ENCODE measurements around the gene MAD2L1BP. TPM values are rescaled to one million over a fixed set of nuclear protein-coding genes. Genes with fewer than 3 reads are reported as not detected.

Gene MAD2L1BP
- total RNA-seq, 3 donors from 2014 or later (not counting 1 experiment from before 2014, with no cell fraction given), result 29.9 to 43.3 (median 38.3) TPM

GRCh38 chr6:43679057-43679456 lies 43.4 kb downstream of the MAD2L1BP start:
- TF ChIP-seq, protein P1, sequence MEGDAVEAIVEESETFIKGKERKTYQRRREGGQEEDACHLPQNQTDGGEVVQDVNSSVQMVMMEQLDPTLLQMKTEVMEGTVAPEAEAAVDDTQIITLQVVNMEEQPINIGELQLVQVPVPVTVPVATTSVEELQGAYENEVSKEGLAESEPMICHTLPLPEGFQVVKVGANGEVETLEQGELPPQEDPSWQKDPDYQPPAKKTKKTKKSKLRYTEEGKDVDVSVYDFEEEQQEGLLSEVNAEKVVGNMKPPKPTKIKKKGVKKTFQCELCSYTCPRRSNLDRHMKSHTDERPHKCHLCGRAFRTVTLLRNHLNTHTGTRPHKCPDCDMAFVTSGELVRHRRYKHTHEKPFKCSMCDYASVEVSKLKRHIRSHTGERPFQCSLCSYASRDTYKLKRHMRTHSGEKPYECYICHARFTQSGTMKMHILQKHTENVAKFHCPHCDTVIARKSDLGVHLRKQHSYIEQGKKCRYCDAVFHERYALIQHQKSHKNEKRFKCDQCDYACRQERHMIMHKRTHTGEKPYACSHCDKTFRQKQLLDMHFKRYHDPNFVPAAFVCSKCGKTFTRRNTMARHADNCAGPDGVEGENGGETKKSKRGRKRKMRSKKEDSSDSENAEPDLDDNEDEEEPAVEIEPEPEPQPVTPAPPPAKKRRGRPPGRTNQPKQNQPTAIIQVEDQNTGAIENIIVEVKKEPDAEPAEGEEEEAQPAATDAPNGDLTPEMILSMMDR (IDR thresholded peaks at IDR 0.05), result no peak
- Histone ChIP-seq H3K27me3 (ENCODE audit: control insufficient read depth, insufficient read depth, low read length) (no peaks in the 10 kb centered on the region), H3K4me1 (ENCODE audit: control insufficient read depth, insufficient read depth, low read length) (no peaks in the 10 kb centered on the region), H3K27ac (ENCODE audit: low read length) (no peak overlapping the region), H3K4me3 (ENCODE audit: low read length) (no peak overlapping the region), H3K9me3 (ENCODE audit: control insufficient read depth, insufficient read depth, low read length) (no peaks in the 10 kb centered on the region), H3K36me3 (ENCODE audit: control insufficient read depth, insufficient read depth, low read length) (peaks cover 74% of the 10 kb centered on the region)
- intact Hi-C loops (cut with micrococcal nuclease), result no loop called here
- Mint-ChIP-seq H3K4me1 (peaks cover 12 to 15% of the 10 kb centered on the region in 2 donors), H3K4me3 (no peak overlapping the region), H3K9me3 (no peaks in the 10 kb centered on the region), H3K36me3 (no peaks in the 10 kb centered on the region), H3K27ac (no peak overlapping the region), H3K27me3 (ENCODE audit: low read depth in 2 of 2) (no peaks in the 10 kb centered on the region)
- DNase-seq, result no peak
- 94% methylated on average over 6 of the region's 6 CpGs for whole genome bisulfite sequencing (ENCODE audit: insufficient coverage)
- ATAC-seq, result no peak

DNA sequence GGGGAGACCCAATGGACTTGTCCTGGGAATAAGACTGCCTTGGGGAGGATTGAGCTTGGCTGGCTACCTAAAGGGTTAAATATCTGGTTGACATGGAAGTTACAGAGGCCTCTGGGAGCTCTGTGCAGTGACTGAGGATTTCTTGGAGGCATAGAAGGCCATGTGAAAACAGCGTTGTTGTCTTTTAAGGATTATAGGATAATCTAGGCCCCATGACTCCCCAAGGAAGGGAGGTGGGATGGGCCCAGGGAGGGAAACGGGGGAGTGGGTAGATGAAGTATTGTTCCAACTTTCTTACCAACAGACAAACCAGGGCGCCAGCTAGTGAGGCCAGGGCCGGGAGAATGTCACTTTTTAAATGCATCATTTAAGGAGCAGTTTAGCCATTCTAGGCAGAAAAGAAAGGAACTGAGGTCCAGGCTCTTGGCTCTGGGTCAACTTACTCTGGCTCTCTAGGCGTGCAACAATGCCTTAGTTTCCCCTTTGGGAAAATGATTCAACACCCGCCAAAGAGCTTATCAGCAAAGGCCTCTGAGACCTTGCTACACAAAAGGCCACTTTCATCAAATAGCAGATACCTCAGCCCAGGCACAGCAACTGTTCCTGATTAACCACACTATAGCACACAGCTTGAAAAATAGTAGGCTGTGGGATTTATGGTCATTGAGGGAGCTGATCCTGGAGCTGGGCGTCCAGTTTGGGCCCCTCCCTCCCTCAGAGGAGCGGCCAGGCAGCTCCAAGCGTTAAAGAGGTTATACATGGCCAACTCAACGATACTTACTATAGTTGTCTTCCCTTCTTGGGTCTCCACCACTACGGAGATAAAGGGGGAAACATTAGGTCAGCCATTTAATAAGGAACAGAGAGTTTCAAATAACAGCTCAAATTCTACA lies 44.9 kb downstream of the MAD2L1BP start:
- Mint-ChIP-seq H3K27ac (no peak overlapping the region), H3K27me3 (ENCODE audit: low read depth in 2 of 2) (no peaks in the 10 kb centered on the region), H3K4me3 (no peak overlapping the region), H3K9me3 (no peaks in the 10 kb centered on the region), H3K4me1 (peaks cover 13 to 30% of the 10 kb centered on the region in 2 donors), H3K36me3 (no peaks in the 10 kb centered on the region)
- TF ChIP-seq, protein P1 (IDR thresholded peaks at IDR 0.05), result no peak
- intact Hi-C loops (cut with micrococcal nuclease), result no loop called here
- H3K4me1 ChIP-seq (ENCODE audit: control insufficient read depth, insufficient read depth, low read length), result no peaks in the 10 kb centered on the region
- H3K9me3 ChIP-seq (ENCODE audit: control insufficient read depth, insufficient read depth, low read length), result no peaks in the 10 kb centered on the region
- H3K27ac ChIP-seq (ENCODE audit: low read length), result no peak overlapping the region
- H3K4me3 ChIP-seq (ENCODE audit: low read length), result no peak overlapping the region
- DNase-seq (no peak), ATAC-seq (no peak)
- H3K36me3 ChIP-seq (ENCODE audit: control insufficient read depth, insufficient read depth, low read length), result peaks cover 59% of the 10 kb centered on the region
- H3K27me3 ChIP-seq (ENCODE audit: control insufficient read depth, insufficient read depth, low read length), result no peaks in the 10 kb centered on the region
- 97% methylated on average over 10 of the region's 11 CpGs for WGBS (ENCODE audit: insufficient coverage)

DNA sequence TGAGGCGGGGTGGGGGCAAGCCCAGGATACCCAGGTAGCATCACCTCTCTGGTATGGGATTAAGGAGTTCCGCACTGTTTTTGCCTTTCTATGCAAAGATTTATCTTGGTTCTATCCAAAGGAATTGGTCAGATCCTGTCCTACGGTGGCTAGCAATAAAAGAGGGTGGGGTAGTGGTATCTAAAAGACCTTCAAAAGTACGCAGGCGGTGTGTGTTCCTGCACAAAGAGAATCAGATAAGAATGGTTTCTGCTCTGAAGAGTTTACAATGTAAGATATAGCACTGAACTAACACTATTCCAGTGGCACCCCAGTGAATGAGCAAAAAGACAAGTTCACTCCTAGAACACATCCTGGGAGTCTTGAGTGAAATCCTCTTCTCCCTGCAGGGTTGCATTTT lies 45.7 kb downstream of the MAD2L1BP start:
- DNase-seq (no peak), ATAC-seq (no peak)
- TF ChIP-seq, protein P1 (IDR thresholded peaks at IDR 0.05), result no peak
- intact Hi-C loops (cut with micrococcal nuclease), result no loop called here
- Mint-ChIP-seq H3K4me3 (no peak overlapping the region), H3K36me3 (no peaks in the 10 kb centered on the region), H3K27me3 (ENCODE audit: low read depth in 2 of 2) (no peaks in the 10 kb centered on the region), H3K4me1 (peaks cover 17 to 34% of the 10 kb centered on the region in 2 donors), H3K9me3 (no peaks in the 10 kb centered on the region), H3K27ac (no peak overlapping the region)
- WGBS (ENCODE audit: insufficient coverage), result 95% methylated on average over 5 of the region's 5 CpGs
- Histone ChIP-seq H3K36me3 (ENCODE audit: control insufficient read depth, insufficient read depth, low read length) (peaks cover 54% of the 10 kb centered on the region), H3K4me3 (ENCODE audit: low read length) (no peak overlapping the region), H3K9me3 (ENCODE audit: control insufficient read depth, insufficient read depth, low read length) (no peaks in the 10 kb centered on the region), H3K27me3 (ENCODE audit: control insufficient read depth, insufficient read depth, low read length) (no peaks in the 10 kb centered on the region), H3K4me1 (ENCODE audit: control insufficient read depth, insufficient read depth, low read length) (no peaks in the 10 kb centered on the region), H3K27ac (ENCODE audit: low read length) (no peak overlapping the region)
